Colonic mucosa (tissue), 4 donors: ENCODE measurements around the gene PHF12. TPM values are rescaled to one million over a fixed set of nuclear protein-coding genes. Genes with fewer than 3 reads are reported as not detected.

Experiments used
- DNase-seq: peaks from one replicate; pipeline ENCODE4 v3.0.0-alpha.2; 2020
- H3K27ac ChIP-seq: fragments of 200-600 bp; one replicate; pipeline ENCODE4 v1.8.0; 2021
- H3K27me3 ChIP-seq: fragments of 200-600 bp; one replicate; pipeline ENCODE4 v1.8.0; 2021
- H3K36me3 ChIP-seq: fragments of 200-600 bp; one replicate; pipeline ENCODE4 v1.8.0; 2021
- H3K4me1 ChIP-seq: fragments of 200-600 bp; one replicate; pipeline ENCODE4 v1.8.0; 2021; ENCODE audit warnings: mild to moderate bottlenecking
- H3K4me3 ChIP-seq: fragments of 200-600 bp; one replicate; pipeline ENCODE4 v1.8.0; 2021
- H3K9ac ChIP-seq, 2 donors: one replicate each; pipeline ENCODE4 v1.7.0; 2013; ENCODE audit warnings: control low read depth in 2 of 2, low read depth in 2 of 2, low read length in 2 of 2
- H3K9me3 ChIP-seq: fragments of 200-600 bp; one replicate; pipeline ENCODE4 v1.8.0; 2021
- CTCF ChIP-seq: fragments of 200-600 bp; IDR thresholded peaks from one replicate; pipeline ENCODE4 v1.8.0; 2022; ENCODE audit warnings: antibody characterized with exemption, mild to moderate bottlenecking
- intact Hi-C: fragments of 100-400 bp; cut with DNase I; formaldehyde crosslinking; loops from one replicate; pipeline ENCODE4 v1.14.1; 2022
- total RNA-seq, 2 donors: library from RNA; stranded (reverse); fragmentation: NEBNext Ultra II Directional in 1 of 2; extraction: Animal tissue kit (Norgen Biotek cat#: 25700) in 1 of 2; gene quantifications; one replicate each; pipeline ENCODE4 v1.2.1, GENCODE V29; 2021
- donor health status: healthy.
- donor health status: DM: no; HTN: no; CAD: no.
- donor health status: DM: no; HTN: no; CAD: no.

PHF12 gene
- total RNA-seq, 2 donors from 2014 or later, result 37.7 to 42.2 TPM

GRCh38 chr17:28982131-28982793, 30.9 kb upstream of the PHF12 start:
- Histone ChIP-seq H3K9ac (no peak overlapping the region), H3K4me1 (no peaks in the 10 kb centered on the region), H3K4me3 (no peak overlapping the region), H3K27me3 (no peaks in the 10 kb centered on the region), H3K27ac (peak overlapping the region; percentile 17), H3K36me3 (no peaks in the 10 kb centered on the region), H3K9me3 (no peaks in the 10 kb centered on the region)
- TF ChIP-seq CTCF, result no peak
- DNase-seq, result no peak
- intact Hi-C loops, result no loop called here

GRCh38 chr17:28978356-28978964, 27.1 kb upstream of the PHF12 start:
- no peak overlapping the region for H3K9ac ChIP-seq
- no peaks in the 10 kb centered on the region for H3K27me3 ChIP-seq
- no peaks in the 10 kb centered on the region for H3K36me3 ChIP-seq
- no peak overlapping the region for H3K4me3 ChIP-seq
- intact Hi-C loops, result no loop called here
- no peak overlapping the region for H3K27ac ChIP-seq
- H3K9me3 ChIP-seq, result no peaks in the 10 kb centered on the region
- H3K4me1 ChIP-seq, result no peaks in the 10 kb centered on the region
- DNase-seq, result no peak
- no peak for TF ChIP-seq CTCF

- Histone ChIP-seq H3K4me1 (no peaks in the 10 kb centered on the region), H3K27ac (no peak overlapping the region), H3K9me3 (no peaks in the 10 kb centered on the region), H3K27me3 (no peaks in the 10 kb centered on the region), H3K36me3 (no peaks in the 10 kb centered on the region), H3K4me3 (no peak overlapping the region), H3K9ac (no peak overlapping the region)
- DNase-seq, result no peak
- intact Hi-C loops, result no loop called here
- TF ChIP-seq CTCF, result no peak
Measured at GRCh38 chr17:28977659-28978355, 26.5 kb upstream of the PHF12 start.

- no peak for TF ChIP-seq CTCF
- H3K27me3 ChIP-seq, result no peaks in the 10 kb centered on the region
- intact Hi-C loops, result no loop called here
- no peaks in the 10 kb centered on the region for H3K36me3 ChIP-seq
- no peak overlapping the region for H3K27ac ChIP-seq
- H3K4me1 ChIP-seq, result no peaks in the 10 kb centered on the region
- DNase-seq, result no peak
- no peak overlapping the region for H3K4me3 ChIP-seq
- H3K9ac ChIP-seq, result no peak overlapping the region
- no peaks in the 10 kb centered on the region for H3K9me3 ChIP-seq
Measured at GRCh38 chr17:28975646-28976045, 24.3 kb upstream of the PHF12 start.

DNA sequence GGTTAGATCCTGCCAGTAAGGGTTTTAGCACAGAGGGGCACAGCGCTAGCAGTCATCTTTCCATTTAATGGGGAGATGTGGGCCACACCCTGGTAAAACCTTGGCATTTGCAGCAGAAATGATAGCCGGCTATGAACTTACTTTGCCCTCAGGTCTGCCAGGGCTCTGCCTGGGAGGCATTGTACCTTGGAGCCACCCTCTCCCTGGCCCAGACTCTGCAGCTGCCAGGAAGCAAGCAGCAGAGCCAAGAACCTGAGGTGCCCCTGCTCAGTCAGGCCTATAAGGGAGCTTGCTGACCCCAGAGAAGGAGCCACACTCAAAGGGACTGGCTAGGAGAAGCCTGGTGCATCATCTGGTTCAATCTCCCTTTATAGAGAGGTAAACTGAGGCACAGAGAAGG, 23.7 kb upstream of the PHF12 start:
- Histone ChIP-seq H3K4me1 (no peaks in the 10 kb centered on the region), H3K27me3 (no peaks in the 10 kb centered on the region), H3K9ac (no peak overlapping the region), H3K27ac (no peak overlapping the region), H3K9me3 (no peaks in the 10 kb centered on the region), H3K4me3 (no peak overlapping the region), H3K36me3 (no peaks in the 10 kb centered on the region)
- no peak for TF ChIP-seq CTCF
- intact Hi-C loops, result no loop called here
- DNase-seq, result no peak
